Prostate gland (tissue), 2 donors: ENCODE results near the gene AOPEP.

Experiments
- POLR2A ChIP-seq: fragments of 450-650 bp; IDR thresholded peaks from one replicate; pipeline ENCODE4 v1.6.1; 2016; ENCODE audit warnings: antibody characterized with exemption, mild to moderate bottlenecking
- TF ChIP-seq, protein P1 (sequence below), 4 experiments: fragments of 200-600 bp in 2 of 4; fragments of 450-650 bp in 2 of 4; sonication (generic) in 2 of 4; IDR thresholded peaks; 1 replicate in 3 of 4; 2 replicates in 1 of 4; pipeline ENCODE4 v1.5.1; 2016 to 2019; ENCODE audit warnings: antibody characterized with exemption in 4 of 4, mild to moderate bottlenecking in 2 of 4, moderate library complexity in 2 of 4

DNA sequence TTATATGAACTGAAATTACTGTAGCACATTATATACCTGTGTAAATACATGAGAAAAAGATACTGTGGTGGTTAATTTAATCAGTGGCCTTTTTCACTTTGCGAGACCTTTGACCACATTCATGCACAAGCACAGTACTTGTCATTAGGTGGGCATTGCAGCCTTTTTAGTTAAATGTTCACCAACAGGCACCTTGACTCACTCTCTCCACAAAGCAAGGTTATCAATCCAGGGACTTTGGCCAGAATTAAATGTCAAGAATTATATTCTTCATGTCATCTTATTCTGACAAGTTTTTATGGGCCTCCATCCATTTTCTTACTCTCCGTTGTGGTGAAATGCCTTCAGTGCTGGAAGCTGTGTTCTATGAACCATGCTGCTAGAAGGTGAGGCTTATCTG is 72.2 kb downstream of the AOPEP start:
- TF ChIP-seq POLR2A = no peak
- TF ChIP-seq, protein P1, sequence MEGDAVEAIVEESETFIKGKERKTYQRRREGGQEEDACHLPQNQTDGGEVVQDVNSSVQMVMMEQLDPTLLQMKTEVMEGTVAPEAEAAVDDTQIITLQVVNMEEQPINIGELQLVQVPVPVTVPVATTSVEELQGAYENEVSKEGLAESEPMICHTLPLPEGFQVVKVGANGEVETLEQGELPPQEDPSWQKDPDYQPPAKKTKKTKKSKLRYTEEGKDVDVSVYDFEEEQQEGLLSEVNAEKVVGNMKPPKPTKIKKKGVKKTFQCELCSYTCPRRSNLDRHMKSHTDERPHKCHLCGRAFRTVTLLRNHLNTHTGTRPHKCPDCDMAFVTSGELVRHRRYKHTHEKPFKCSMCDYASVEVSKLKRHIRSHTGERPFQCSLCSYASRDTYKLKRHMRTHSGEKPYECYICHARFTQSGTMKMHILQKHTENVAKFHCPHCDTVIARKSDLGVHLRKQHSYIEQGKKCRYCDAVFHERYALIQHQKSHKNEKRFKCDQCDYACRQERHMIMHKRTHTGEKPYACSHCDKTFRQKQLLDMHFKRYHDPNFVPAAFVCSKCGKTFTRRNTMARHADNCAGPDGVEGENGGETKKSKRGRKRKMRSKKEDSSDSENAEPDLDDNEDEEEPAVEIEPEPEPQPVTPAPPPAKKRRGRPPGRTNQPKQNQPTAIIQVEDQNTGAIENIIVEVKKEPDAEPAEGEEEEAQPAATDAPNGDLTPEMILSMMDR (IDR thresholded peaks at IDR 0.05) = no peak
